Neural cell (in vitro differentiated cells): ENCODE results near the gene LRCH4. TPM values are rescaled to one million over a fixed set of nuclear protein-coding genes. Genes with fewer than 3 reads are reported as not detected.

ENCODE experiments used
- H2AFZ ChIP-seq: fragments of 200-600, 300-800 bp; sonication (generic), shearing (Covaris generic); 2 replicates; pipeline ENCODE4 v1.6.0; 2014; ENCODE audit warnings: low read depth, mild to moderate bottlenecking, antibody characterized with exemption, low read length, moderate library complexity
- H3F3A ChIP-seq: fragments of 200-600 bp; shearing (Covaris generic); 2 replicates; pipeline ENCODE4 v1.6.1; 2016; ENCODE audit warnings: mild to moderate bottlenecking, moderate library complexity, mixed read lengths, antibody characterized with exemption, low read length; ENCODE audit not compliant: insufficient read depth, poor library complexity, severe bottlenecking
- H3K27ac ChIP-seq: fragments of 200-600, 300-800 bp; sonication (generic), shearing (Covaris generic); 2 replicates; pipeline ENCODE4 v1.5.1; 2014; ENCODE audit warnings: mild to moderate bottlenecking, low read length, moderate library complexity
- H3K27me3 ChIP-seq: fragments of 300-800, 200-600 bp; sonication (generic), shearing (Covaris generic); 2 replicates; pipeline ENCODE4 v1.6.0; 2014; ENCODE audit warnings: mild to moderate bottlenecking, low read depth, low read length, moderate library complexity; ENCODE audit not compliant: insufficient read depth
- H3K36me3 ChIP-seq: fragments of 300-800, 200-600 bp; sonication (generic), shearing (Covaris generic); 2 replicates; pipeline ENCODE4 v1.5.1; 2014; ENCODE audit warnings: mild to moderate bottlenecking, antibody characterized with exemption, low read length, moderate library complexity; ENCODE audit not compliant: insufficient read depth
- H3K4me2 ChIP-seq: fragments of 300-800, 200-600 bp; sonication (generic), shearing (Covaris generic); 2 replicates; pipeline ENCODE4 v1.6.0; 2014; ENCODE audit warnings: mild to moderate bottlenecking, low read length
- H3K4me3 ChIP-seq: fragments of 300-800, 200-600 bp; sonication (generic), shearing (Covaris generic); 2 replicates; pipeline ENCODE4 v1.5.1; 2014; ENCODE audit warnings: mild to moderate bottlenecking, low read length, moderate library complexity
- H3K79me2 ChIP-seq: fragments of 200-600 bp; shearing (Covaris generic); replicated peaks from 2 replicates; pipeline ENCODE4 v1.6.0; 2014; ENCODE audit warnings: mild to moderate bottlenecking, low read length, moderate library complexity; ENCODE audit not compliant: insufficient read depth
- H3K9ac ChIP-seq: fragments of 300-800, 200-600 bp; sonication (generic), shearing (Covaris generic); 2 replicates; pipeline ENCODE4 v1.6.1; 2016; ENCODE audit warnings: mild to moderate bottlenecking, low read length, mixed read lengths
- H3K9me2 ChIP-seq: fragments of 200-600 bp; shearing (Covaris generic); 2 replicates; pipeline ENCODE4 v1.6.1; 2016; ENCODE audit warnings: mild to moderate bottlenecking, low read length, mixed read lengths; ENCODE audit not compliant: insufficient read depth
- H3K9me3 ChIP-seq: fragments of 200-600, 300-800 bp; sonication (generic), shearing (Covaris generic); 2 replicates; pipeline ENCODE4 v1.6.1; 2016; ENCODE audit warnings: mild to moderate bottlenecking, mixed run types, low read length, moderate library complexity, mixed read lengths
- H4K20me1 ChIP-seq: fragments of 200-600 bp; shearing (Covaris generic); 2 replicates; pipeline ENCODE4 v1.6.1; 2016; ENCODE audit warnings: mild to moderate bottlenecking, mixed run types; ENCODE audit not compliant: insufficient read depth
- EP300 ChIP-seq: fragments of 450-650 bp; conservative IDR thresholded peaks from 2 replicates; pipeline ENCODE4 v1.6.1; 2014; ENCODE audit warnings: antibody characterized with exemption, mild to moderate bottlenecking, moderate library complexity; ENCODE audit not compliant: poor library complexity, severe bottlenecking
- EZH2 ChIP-seq: fragments of 200-600, 300-800 bp; shearing (Covaris generic), sonication (generic); IDR thresholded peaks from 2 replicates; pipeline ENCODE4 v1.6.1; 2014; ENCODE audit warnings: antibody characterized with exemption, low read length, borderline replicate concordance, mild to moderate bottlenecking; ENCODE audit not compliant: insufficient read depth, poor library complexity, severe bottlenecking
- MXI1 ChIP-seq: fragments of 450-650 bp; conservative IDR thresholded peaks from 2 replicates; pipeline ENCODE4 v1.6.1; 2014; ENCODE audit warnings: antibody characterized with exemption, mild to moderate bottlenecking; ENCODE audit not compliant: poor library complexity, severe bottlenecking
- POLR2AphosphoS5 ChIP-seq: IDR thresholded peaks from 2 replicates; pipeline ENCODE4 v1.6.1; 2012
- RAD21 ChIP-seq: fragments of 450-650 bp; conservative IDR thresholded peaks from 2 replicates; pipeline ENCODE4 v1.6.1; 2014; ENCODE audit warnings: antibody characterized with exemption, mild to moderate bottlenecking, moderate library complexity
- SMC3 ChIP-seq: fragments of 450-650 bp; conservative IDR thresholded peaks from 2 replicates; pipeline ENCODE4 v1.6.1; 2014; ENCODE audit warnings: antibody characterized with exemption, mild to moderate bottlenecking, moderate library complexity; ENCODE audit not compliant: poor library complexity
- TAF1 ChIP-seq: IDR thresholded peaks from 2 replicates; pipeline ENCODE4 v1.6.1; 2012; ENCODE audit warnings: low read depth
- polyA plus RNA-seq: library from polyadenylated mRNA; depleted of rRNA; stranded (reverse); fragments of >200 nt; gene quantifications from 2 replicates; pipeline ENCODE4 v1.2.3, GENCODE V29; 2014
- TF ChIP-seq, protein P1 (sequence below): IDR thresholded peaks from 2 replicates; pipeline ENCODE4 v1.6.1; 2012; ENCODE audit warnings: borderline replicate concordance
- TF ChIP-seq, protein P2 (sequence below): fragments of 450-650 bp; IDR thresholded peaks from 2 replicates; pipeline ENCODE4 v1.5.1; 2014; ENCODE audit warnings: antibody characterized with exemption, mild to moderate bottlenecking, moderate library complexity; ENCODE audit not compliant: poor library complexity, severe bottlenecking

LRCH4 gene
- polyA plus RNA-seq, 1 donor from 2014 or later, result 17.2 TPM

DNA sequence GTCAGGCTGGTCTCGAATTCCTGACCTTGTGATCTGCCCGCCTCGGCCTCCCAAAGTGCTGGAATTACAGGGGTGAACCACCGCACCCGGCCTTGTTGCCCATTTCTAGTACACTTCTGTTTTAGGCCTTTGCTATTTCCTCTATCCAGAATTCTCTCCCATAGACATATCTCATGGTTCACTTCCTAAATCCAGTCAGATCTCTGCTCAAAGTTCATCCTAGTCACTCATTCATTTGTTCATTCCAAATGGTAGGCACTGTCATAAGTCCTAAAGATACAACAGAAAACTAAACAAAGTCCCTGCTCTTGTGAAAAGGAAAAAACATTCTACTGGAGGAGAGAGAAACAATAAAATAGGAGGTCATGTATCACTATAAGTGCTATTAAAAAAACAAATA lies 24.0 kb upstream of the LRCH4 start:
- no peaks in the 10 kb centered on the region for H3K36me3 ChIP-seq
- no peaks in the 10 kb centered on the region for H4K20me1 ChIP-seq
- no peak overlapping the region for H3K4me2 ChIP-seq
- no peaks in the 10 kb centered on the region for H3F3A ChIP-seq
- peaks cover 4% of the 10 kb centered on the region for H3K79me2 ChIP-seq
- no peak overlapping the region for H3K4me3 ChIP-seq
- no peak overlapping the region for H3K27ac ChIP-seq
- no peak for TF ChIP-seq EZH2
- TF ChIP-seq RAD21, result no peak
- no peak for TF ChIP-seq TAF1
- TF ChIP-seq, protein P1, sequence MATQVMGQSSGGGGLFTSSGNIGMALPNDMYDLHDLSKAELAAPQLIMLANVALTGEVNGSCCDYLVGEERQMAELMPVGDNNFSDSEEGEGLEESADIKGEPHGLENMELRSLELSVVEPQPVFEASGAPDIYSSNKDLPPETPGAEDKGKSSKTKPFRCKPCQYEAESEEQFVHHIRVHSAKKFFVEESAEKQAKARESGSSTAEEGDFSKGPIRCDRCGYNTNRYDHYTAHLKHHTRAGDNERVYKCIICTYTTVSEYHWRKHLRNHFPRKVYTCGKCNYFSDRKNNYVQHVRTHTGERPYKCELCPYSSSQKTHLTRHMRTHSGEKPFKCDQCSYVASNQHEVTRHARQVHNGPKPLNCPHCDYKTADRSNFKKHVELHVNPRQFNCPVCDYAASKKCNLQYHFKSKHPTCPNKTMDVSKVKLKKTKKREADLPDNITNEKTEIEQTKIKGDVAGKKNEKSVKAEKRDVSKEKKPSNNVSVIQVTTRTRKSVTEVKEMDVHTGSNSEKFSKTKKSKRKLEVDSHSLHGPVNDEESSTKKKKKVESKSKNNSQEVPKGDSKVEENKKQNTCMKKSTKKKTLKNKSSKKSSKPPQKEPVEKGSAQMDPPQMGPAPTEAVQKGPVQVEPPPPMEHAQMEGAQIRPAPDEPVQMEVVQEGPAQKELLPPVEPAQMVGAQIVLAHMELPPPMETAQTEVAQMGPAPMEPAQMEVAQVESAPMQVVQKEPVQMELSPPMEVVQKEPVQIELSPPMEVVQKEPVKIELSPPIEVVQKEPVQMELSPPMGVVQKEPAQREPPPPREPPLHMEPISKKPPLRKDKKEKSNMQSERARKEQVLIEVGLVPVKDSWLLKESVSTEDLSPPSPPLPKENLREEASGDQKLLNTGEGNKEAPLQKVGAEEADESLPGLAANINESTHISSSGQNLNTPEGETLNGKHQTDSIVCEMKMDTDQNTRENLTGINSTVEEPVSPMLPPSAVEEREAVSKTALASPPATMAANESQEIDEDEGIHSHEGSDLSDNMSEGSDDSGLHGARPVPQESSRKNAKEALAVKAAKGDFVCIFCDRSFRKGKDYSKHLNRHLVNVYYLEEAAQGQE, result no peak
- peaks cover 16% of the 10 kb centered on the region for H3K27me3 ChIP-seq
- H3K9ac ChIP-seq, result no peak overlapping the region
- no peaks in the 10 kb centered on the region for H3K9me2 ChIP-seq
- no peaks in the 10 kb centered on the region for H3K9me3 ChIP-seq
- H2AFZ ChIP-seq, result no peak overlapping the region

- no peaks in the 10 kb centered on the region for H3K9me2 ChIP-seq
- H3K9ac ChIP-seq, result no peak overlapping the region
- no peaks in the 10 kb centered on the region for H4K20me1 ChIP-seq
- TF ChIP-seq EZH2 (no peak), RAD21 (no peak), EP300 (no peak), SMC3 (no peak), MXI1 (no peak), POLR2AphosphoS5 (no peak), TAF1 (no peak)
- TF ChIP-seq, protein P2, sequence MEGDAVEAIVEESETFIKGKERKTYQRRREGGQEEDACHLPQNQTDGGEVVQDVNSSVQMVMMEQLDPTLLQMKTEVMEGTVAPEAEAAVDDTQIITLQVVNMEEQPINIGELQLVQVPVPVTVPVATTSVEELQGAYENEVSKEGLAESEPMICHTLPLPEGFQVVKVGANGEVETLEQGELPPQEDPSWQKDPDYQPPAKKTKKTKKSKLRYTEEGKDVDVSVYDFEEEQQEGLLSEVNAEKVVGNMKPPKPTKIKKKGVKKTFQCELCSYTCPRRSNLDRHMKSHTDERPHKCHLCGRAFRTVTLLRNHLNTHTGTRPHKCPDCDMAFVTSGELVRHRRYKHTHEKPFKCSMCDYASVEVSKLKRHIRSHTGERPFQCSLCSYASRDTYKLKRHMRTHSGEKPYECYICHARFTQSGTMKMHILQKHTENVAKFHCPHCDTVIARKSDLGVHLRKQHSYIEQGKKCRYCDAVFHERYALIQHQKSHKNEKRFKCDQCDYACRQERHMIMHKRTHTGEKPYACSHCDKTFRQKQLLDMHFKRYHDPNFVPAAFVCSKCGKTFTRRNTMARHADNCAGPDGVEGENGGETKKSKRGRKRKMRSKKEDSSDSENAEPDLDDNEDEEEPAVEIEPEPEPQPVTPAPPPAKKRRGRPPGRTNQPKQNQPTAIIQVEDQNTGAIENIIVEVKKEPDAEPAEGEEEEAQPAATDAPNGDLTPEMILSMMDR, result no peak
- TF ChIP-seq, protein P1, result no peak
- no peak overlapping the region for H2AFZ ChIP-seq
- H3K4me3 ChIP-seq, result no peak overlapping the region
- H3K9me3 ChIP-seq, result no peaks in the 10 kb centered on the region
- H3K27me3 ChIP-seq, result peaks cover 34% of the 10 kb centered on the region
- no peak overlapping the region for H3K4me2 ChIP-seq
- no peaks in the 10 kb centered on the region for H3K79me2 ChIP-seq
- H3K36me3 ChIP-seq, result no peaks in the 10 kb centered on the region
- H3K27ac ChIP-seq, result no peak overlapping the region
- H3F3A ChIP-seq, result no peaks in the 10 kb centered on the region
These were observed 21.2 kb upstream of the LRCH4 start for GRCh38 chr7:100607111-100607510.
